ENCODE measurements around the gene PPP6R1. TPM values are rescaled to one million over a fixed set of nuclear protein-coding genes. Genes with fewer than 3 reads are reported as not detected.

Gene PPP6R1
- total and polyA plus RNA-seq, 7 experiments from 2014 or later: 39.3 to 223 (median 156) TPM

DNA sequence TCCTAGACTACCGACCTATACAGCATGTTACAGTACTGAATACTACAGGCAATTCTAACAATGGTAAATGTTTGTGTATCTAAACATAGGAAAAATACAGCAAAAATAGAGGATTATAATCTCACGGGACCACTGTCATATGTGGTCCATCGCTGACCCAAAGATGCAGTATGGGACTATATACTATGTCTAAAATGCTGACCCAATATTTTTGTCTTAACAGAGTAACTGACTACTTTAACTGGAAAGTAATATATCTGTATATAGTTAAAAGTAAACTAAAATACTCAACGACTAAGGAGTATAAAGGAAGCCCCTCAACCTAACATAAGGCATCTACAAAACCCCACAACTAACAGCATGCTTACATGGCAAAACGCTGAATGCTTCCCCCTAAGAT lies 25.8 kb downstream of the PPP6R1 start:
- H3K27ac Mint-ChIP-seq: peak overlapping the region in 1 of 9 donors; percentile 31
- H3K4me3 Mint-ChIP-seq: no peak overlapping the region
- no peak overlapping the region for H3K4me3 ChIP-seq (ENCODE audit: low read length)
- H3K27me3 Mint-ChIP-seq: no peaks in the 10 kb centered on the region
- H3K4me1 Mint-ChIP-seq: peaks cover 0 to 9% (median 2%) of the 10 kb centered on the region in 7 donors
- peaks cover 43 to 96% (median 55%) of the 10 kb centered on the region in 3 experiments for H3K36me3 ChIP-seq (ENCODE audit: control insufficient read depth in 2 of 3, insufficient read depth in 3 of 3, low read length in 3 of 3)
- POLR2A ChIA-PET: interaction anchor here (0.5 kb wide), 1 partner anchor 34 kb away, joined by 4 read pairs; no protein-coding TSS in a partner anchor
- intact Hi-C loops (cut with micrococcal nuclease): no loop called here
- DNase-seq: no peak
- H3K27me3 ChIP-seq (ENCODE audit: control insufficient read depth in 2 of 2, insufficient read depth in 2 of 2, low read length in 2 of 2): no peaks in the 10 kb centered on the region
- peaks cover 0 to 53% (median 32%) of the 10 kb centered on the region in 5 donors for H3K36me3 Mint-ChIP-seq
- no peaks in the 10 kb centered on the region for H3K9me3 ChIP-seq (ENCODE audit: control insufficient read depth in 2 of 3, low read length in 3 of 3)
- no peak overlapping the region for H3K27ac ChIP-seq (ENCODE audit: low read depth, low read length)
- H3K4me1 ChIP-seq (ENCODE audit: control insufficient read depth in 2 of 2, insufficient read depth in 2 of 2, low read length in 2 of 2): no peaks in the 10 kb centered on the region
- ATAC-seq: no peak
- H3K9me3 Mint-ChIP-seq: no peaks in the 10 kb centered on the region
- CTCF ChIA-PET: no interaction called here

DNA sequence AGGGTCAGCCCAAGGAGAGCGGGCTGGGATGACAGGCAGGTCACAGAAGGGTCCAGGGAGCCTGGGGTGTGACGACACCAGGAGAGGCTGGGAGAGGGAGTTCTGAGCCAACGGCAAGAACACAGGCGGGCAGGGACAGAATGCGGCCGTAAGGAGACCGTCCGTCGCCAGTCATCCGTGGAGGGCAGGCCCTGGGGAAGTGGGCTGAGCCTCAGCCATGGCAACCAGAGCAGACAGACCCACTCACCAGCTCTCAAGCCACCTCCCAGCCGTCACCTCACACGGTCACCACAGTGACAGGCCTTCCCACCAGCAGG lies 26.6 kb downstream of the PPP6R1 start:
- DNase-seq: no peak
- ChIA-PET CTCF (interaction anchor here (0.9 kb wide), 1 partner anchor 63 kb away, joined by 4 read pairs; no protein-coding TSS in a partner anchor), POLR2A (interaction anchor here (0.6 kb wide), 1 partner anchor 22 kb away, joined by 3 read pairs; no protein-coding TSS in a partner anchor)
- Histone ChIP-seq H3K9me3 (ENCODE audit: control insufficient read depth in 2 of 3, low read length in 3 of 3) (no peaks in the 10 kb centered on the region), H3K4me3 (ENCODE audit: low read length) (no peak overlapping the region), H3K36me3 (ENCODE audit: control insufficient read depth in 2 of 3, insufficient read depth in 3 of 3, low read length in 3 of 3) (peaks cover 35 to 96% (median 50%) of the 10 kb centered on the region in 3 experiments), H3K4me1 (ENCODE audit: control insufficient read depth in 2 of 2, insufficient read depth in 2 of 2, low read length in 2 of 2) (no peaks in the 10 kb centered on the region), H3K27me3 (ENCODE audit: control insufficient read depth in 2 of 2, insufficient read depth in 2 of 2, low read length in 2 of 2) (no peaks in the 10 kb centered on the region), H3K27ac (ENCODE audit: low read depth, low read length) (no peak overlapping the region)
- H3K27me3 Mint-ChIP-seq: no peaks in the 10 kb centered on the region
- no peak overlapping the region for H3K4me3 Mint-ChIP-seq
- no peak for ATAC-seq
- peaks cover 0 to 48% (median 28%) of the 10 kb centered on the region in 5 donors for H3K36me3 Mint-ChIP-seq
- no peaks in the 10 kb centered on the region for H3K9me3 Mint-ChIP-seq
- peaks cover 0 to 9% (median 2%) of the 10 kb centered on the region in 7 donors for H3K4me1 Mint-ChIP-seq
- intact Hi-C loops (cut with micrococcal nuclease): no loop called here
- peak overlapping the region in 1 of 9 donors; percentile 0 for H3K27ac Mint-ChIP-seq

DNA sequence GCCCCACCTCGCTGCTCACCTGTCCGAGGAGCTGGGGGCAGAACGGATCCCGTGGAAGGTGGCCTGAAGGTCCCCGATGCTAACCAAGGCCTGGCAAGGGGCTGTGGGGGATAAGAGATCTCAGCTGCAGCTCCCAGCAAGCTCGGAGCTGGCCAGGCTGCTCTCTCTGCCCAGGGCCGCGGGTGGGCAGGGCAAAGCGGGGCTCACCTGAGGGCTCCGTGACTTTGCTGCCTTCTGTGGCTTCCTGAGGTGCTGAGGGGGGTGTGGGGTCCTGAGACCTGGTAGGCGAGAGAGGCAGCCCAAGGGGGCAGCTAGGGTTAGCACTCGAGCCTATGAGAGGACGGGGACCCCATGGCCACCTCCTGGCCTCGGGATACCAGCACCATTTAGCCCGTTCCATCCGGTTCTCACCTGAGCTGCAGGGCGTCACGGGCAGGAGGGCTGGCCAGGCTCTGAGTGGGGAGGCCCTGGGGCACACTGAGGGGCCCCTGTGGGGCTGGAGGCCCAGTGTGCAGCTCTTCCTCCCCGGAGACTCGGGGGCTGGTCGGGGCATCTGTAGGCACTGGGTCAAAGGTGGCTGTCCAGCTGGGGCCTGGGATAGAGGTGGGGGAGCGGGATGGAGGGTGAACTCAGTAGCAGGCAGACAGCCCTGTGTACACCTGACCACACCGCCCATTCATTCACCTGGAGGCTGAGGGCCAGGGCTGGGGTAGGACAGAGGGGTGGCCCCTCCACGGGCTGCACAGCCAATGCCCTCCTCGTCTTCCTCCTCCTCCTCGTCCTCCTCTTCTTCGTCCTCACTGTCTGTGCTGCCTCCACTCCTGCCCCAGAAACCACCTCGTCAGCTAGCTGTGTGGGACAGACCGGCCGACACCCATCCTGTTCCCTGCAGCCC lies 27.2 kb downstream of the PPP6R1 start:
- ChIA-PET POLR2A (interaction anchor here (0.6 kb wide), 1 partner anchor 22 kb away, joined by 3 read pairs; no protein-coding TSS in a partner anchor), CTCF (interaction anchor here (0.6 to 0.9 kb wide), 2 partner anchors 63 to 375 kb away, joined by 3 to 4 read pairs; no protein-coding TSS in a partner anchor)
- H3K4me1 Mint-ChIP-seq: peaks cover 0 to 9% (median 2%) of the 10 kb centered on the region in 7 donors
- Histone ChIP-seq H3K27me3 (ENCODE audit: control insufficient read depth in 2 of 2, insufficient read depth in 2 of 2, low read length in 2 of 2) (no peaks in the 10 kb centered on the region), H3K4me1 (ENCODE audit: control insufficient read depth in 2 of 2, insufficient read depth in 2 of 2, low read length in 2 of 2) (no peaks in the 10 kb centered on the region), H3K36me3 (ENCODE audit: control insufficient read depth in 2 of 3, insufficient read depth in 3 of 3, low read length in 3 of 3) (peaks cover 29 to 96% (median 45%) of the 10 kb centered on the region in 3 experiments), H3K27ac (ENCODE audit: low read depth, low read length) (no peak overlapping the region), H3K9me3 (ENCODE audit: control insufficient read depth in 2 of 3, low read length in 3 of 3) (no peaks in the 10 kb centered on the region), H3K4me3 (ENCODE audit: low read length) (no peak overlapping the region)
- peaks cover 0 to 44% (median 22%) of the 10 kb centered on the region in 5 donors for H3K36me3 Mint-ChIP-seq
- H3K27ac Mint-ChIP-seq: no peak overlapping the region
- no peaks in the 10 kb centered on the region for H3K9me3 Mint-ChIP-seq
- H3K27me3 Mint-ChIP-seq: no peaks in the 10 kb centered on the region
- intact Hi-C loops (cut with micrococcal nuclease): no loop called here
- H3K4me3 Mint-ChIP-seq: no peak overlapping the region
- ATAC-seq (no peak), DNase-seq (no peak)

DNA sequence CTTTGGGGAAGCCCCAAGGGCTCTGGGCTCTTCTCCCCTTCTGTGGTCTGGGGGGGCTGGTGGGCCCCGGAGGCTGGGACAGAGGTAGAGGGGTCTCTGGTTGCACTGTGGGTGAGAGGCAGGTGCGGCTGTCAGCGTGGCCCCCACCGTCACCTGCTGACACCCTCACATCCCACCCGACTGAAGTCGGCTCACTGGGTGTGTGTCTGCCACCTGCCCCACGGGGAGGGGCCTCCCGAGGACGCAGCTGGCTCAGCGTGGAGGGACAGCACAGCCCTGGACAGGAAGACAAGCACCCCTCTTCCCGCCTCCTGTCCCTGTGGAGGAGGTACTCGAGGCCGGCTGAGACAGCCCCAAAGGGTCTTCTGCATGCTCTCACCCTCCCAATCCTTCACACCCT lies 28.0 kb downstream of the PPP6R1 start:
- Histone ChIP-seq H3K4me3 (ENCODE audit: low read length) (no peak overlapping the region), H3K36me3 (ENCODE audit: control insufficient read depth in 2 of 3, insufficient read depth in 3 of 3, low read length in 3 of 3) (peaks cover 22 to 96% (median 37%) of the 10 kb centered on the region in 3 experiments), H3K27ac (ENCODE audit: low read depth, low read length) (no peak overlapping the region), H3K4me1 (ENCODE audit: control insufficient read depth in 2 of 2, insufficient read depth in 2 of 2, low read length in 2 of 2) (no peaks in the 10 kb centered on the region), H3K9me3 (ENCODE audit: control insufficient read depth in 2 of 3, low read length in 3 of 3) (no peaks in the 10 kb centered on the region), H3K27me3 (ENCODE audit: control insufficient read depth in 2 of 2, insufficient read depth in 2 of 2, low read length in 2 of 2) (no peaks in the 10 kb centered on the region)
- Mint-ChIP-seq H3K4me1 (peaks cover 0 to 9% (median 4%) of the 10 kb centered on the region in 7 donors), H3K27ac (no peak overlapping the region), H3K9me3 (no peaks in the 10 kb centered on the region), H3K36me3 (peaks cover 0 to 41% (median 21%) of the 10 kb centered on the region in 5 donors), H3K27me3 (no peaks in the 10 kb centered on the region), H3K4me3 (no peak overlapping the region)
- DNase-seq (no peak), ATAC-seq (no peak)
- POLR2A ChIA-PET: no interaction called here
- CTCF ChIA-PET: no interaction called here
- intact Hi-C loops (cut with micrococcal nuclease): no loop called here

DNA sequence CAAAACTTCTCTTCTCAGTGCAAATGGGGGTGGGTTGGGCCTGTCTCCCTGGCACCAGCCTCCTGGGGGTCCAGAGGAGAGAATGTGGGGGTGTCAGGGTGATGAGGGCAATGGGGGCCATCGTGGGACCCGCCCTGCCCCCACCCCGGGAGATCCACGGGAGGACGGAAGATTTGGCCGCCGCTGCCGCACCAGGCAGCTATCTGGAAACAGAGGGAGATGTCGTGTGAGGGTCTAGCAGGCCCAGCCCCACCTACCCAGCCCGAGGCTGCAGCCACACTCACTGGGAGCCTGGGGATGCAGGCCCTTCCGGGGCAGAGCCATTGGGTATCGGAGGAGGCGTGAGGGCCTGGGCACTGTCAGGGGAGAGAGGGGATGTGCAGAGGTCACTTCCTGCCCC lies 28.5 kb downstream of the PPP6R1 start:
- H3K9me3 Mint-ChIP-seq: no peaks in the 10 kb centered on the region
- H3K27ac Mint-ChIP-seq: no peak overlapping the region
- H3K4me1 ChIP-seq (ENCODE audit: control insufficient read depth in 2 of 2, insufficient read depth in 2 of 2, low read length in 2 of 2): no peaks in the 10 kb centered on the region
- H3K36me3 Mint-ChIP-seq: peaks cover 0 to 41% (median 22%) of the 10 kb centered on the region in 5 donors
- peaks cover 22 to 94% (median 37%) of the 10 kb centered on the region in 3 experiments for H3K36me3 ChIP-seq (ENCODE audit: control insufficient read depth in 2 of 3, insufficient read depth in 3 of 3, low read length in 3 of 3)
- ATAC-seq (no peak), DNase-seq (no peak)
- no peaks in the 10 kb centered on the region for H3K27me3 Mint-ChIP-seq
- ChIA-PET POLR2A (no interaction called here), CTCF (no interaction called here)
- H3K4me3 Mint-ChIP-seq: no peak overlapping the region
- H3K9me3 ChIP-seq (ENCODE audit: control insufficient read depth in 2 of 3, low read length in 3 of 3): no peaks in the 10 kb centered on the region
- intact Hi-C loops (cut with micrococcal nuclease): no loop called here
- H3K27ac ChIP-seq (ENCODE audit: low read depth, low read length): no peak overlapping the region
- H3K4me1 Mint-ChIP-seq: peaks cover 0 to 13% (median 7%) of the 10 kb centered on the region in 7 donors
- H3K27me3 ChIP-seq (ENCODE audit: control insufficient read depth in 2 of 2, insufficient read depth in 2 of 2, low read length in 2 of 2): no peaks in the 10 kb centered on the region
- H3K4me3 ChIP-seq (ENCODE audit: low read length): no peak overlapping the region

DNA sequence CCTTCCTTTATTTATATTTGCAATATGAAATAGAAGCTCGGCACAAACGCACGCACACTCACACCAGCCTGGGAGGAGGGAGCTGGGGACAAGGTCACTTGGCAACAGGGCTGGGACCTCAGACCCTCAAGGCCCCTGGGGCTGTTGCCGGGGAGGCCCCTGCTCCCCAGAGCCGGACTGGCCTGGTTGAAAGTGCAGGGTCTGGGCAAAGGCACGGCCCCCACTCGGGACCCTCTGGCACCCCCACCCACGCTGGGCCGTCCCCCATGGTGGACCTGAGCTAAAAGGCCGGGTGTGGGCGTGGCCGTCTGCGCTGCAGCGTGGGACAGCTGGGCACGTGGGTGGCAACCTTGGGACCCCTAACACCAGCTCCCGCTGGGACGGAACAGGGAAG lies 29.0 kb downstream of the PPP6R1 start:
- no peak overlapping the region for H3K4me3 ChIP-seq (ENCODE audit: low read length)
- Mint-ChIP-seq H3K4me3 (no peak overlapping the region), H3K27me3 (no peaks in the 10 kb centered on the region), H3K4me1 (peaks cover 0 to 13% (median 6%) of the 10 kb centered on the region in 7 donors), H3K9me3 (no peaks in the 10 kb centered on the region), H3K27ac (no peak overlapping the region), H3K36me3 (peaks cover 0 to 36% (median 17%) of the 10 kb centered on the region in 5 donors)
- intact Hi-C loops (cut with micrococcal nuclease): no loop called here
- ATAC-seq (no peak), DNase-seq (no peak)
- H3K4me1 ChIP-seq (ENCODE audit: control insufficient read depth in 2 of 2, insufficient read depth in 2 of 2, low read length in 2 of 2): no peaks in the 10 kb centered on the region
- no peak overlapping the region for H3K27ac ChIP-seq (ENCODE audit: low read depth, low read length)
- H3K9me3 ChIP-seq (ENCODE audit: control insufficient read depth in 2 of 3, low read length in 3 of 3): no peaks in the 10 kb centered on the region
- H3K36me3 ChIP-seq (ENCODE audit: control insufficient read depth in 2 of 3, insufficient read depth in 3 of 3, low read length in 3 of 3): peaks cover 17 to 89% (median 34%) of the 10 kb centered on the region in 3 experiments
- ChIA-PET CTCF (no interaction called here), POLR2A (no interaction called here)
- no peaks in the 10 kb centered on the region for H3K27me3 ChIP-seq (ENCODE audit: control insufficient read depth in 2 of 2, insufficient read depth in 2 of 2, low read length in 2 of 2)

Data from naive thymus-derived CD4-positive, alpha-beta T cell (primary cell).